OCI-M2 (cell line): ENCODE measurements around the gene ASTL.

ENCODE experiments used
- DNase-seq: peaks from one replicate; lab custom pipeline; 2025; ENCODE audit not compliant: unreplicated experiment; lab: John Stamatoyannopoulos, UW

ASTL gene

GRCh38 chr2:96113367-96113677 lies 25.0 kb downstream of the ASTL start:
- DNase-seq = no peak

- no peak for DNase-seq
Observed at GRCh38 chr2:96112501-96113366, 25.6 kb downstream of the ASTL start.

GRCh38 chr2:96111823-96112500 lies 26.3 kb downstream of the ASTL start:
- no peak for DNase-seq

GRCh38 chr2:96111257-96111640 lies 27.1 kb downstream of the ASTL start:
- DNase-seq = no peak

- no peak for DNase-seq
Observed at GRCh38 chr2:96110621-96111256, 27.6 kb downstream of the ASTL start.

- DNase-seq = no peak
Observed at GRCh38 chr2:96109931-96110511, 28.3 kb downstream of the ASTL start.

- no peak for DNase-seq
Observed at GRCh38 chr2:96109361-96109680, 29.0 kb downstream of the ASTL start.

- no peak for DNase-seq
Observed at GRCh38 chr2:96108541-96109360, 29.6 kb downstream of the ASTL start.

- no peak for DNase-seq
Observed at GRCh38 chr2:96108151-96108540, 30.2 kb downstream of the ASTL start.

GRCh38 chr2:96107708-96108065 lies 30.6 kb downstream of the ASTL start:
- no peak for DNase-seq

- no peak for DNase-seq
Observed at GRCh38 chr2:96106991-96107707, 31.2 kb downstream of the ASTL start.

- no peak for DNase-seq
Observed at GRCh38 chr2:96105994-96106715, 32.1 kb downstream of the ASTL start.

GRCh38 chr2:96105152-96105915 lies 33.0 kb downstream of the ASTL start:
- no peak for DNase-seq

GRCh38 chr2:96104487-96104861 lies 33.8 kb downstream of the ASTL start:
- no peak for DNase-seq

- no peak for DNase-seq
Observed at GRCh38 chr2:96103761-96104486, 34.4 kb downstream of the ASTL start.

- no peak for DNase-seq
Observed at GRCh38 chr2:96103187-96103601, 35.1 kb downstream of the ASTL start.

- DNase-seq = no peak
Observed at GRCh38 chr2:96102596-96103186, 35.6 kb downstream of the ASTL start.

GRCh38 chr2:96100893-96101304 lies 37.4 kb downstream of the ASTL start:
- no peak for DNase-seq
